Endothelial cell of umbilical vein (primary cell): ENCODE measurements around the gene BOD1L1.

Experiments used
- CTCF ChIP-seq, 2 donors: IDR thresholded peaks; 1 replicate in 1 of 2; 2 replicates in 1 of 2; pipeline ENCODE4 v1.5.1; 2011; ENCODE audit warnings: low read length in 2 of 2, mild to moderate bottlenecking in 2 of 2, moderate library complexity in 2 of 2, control low read depth in 1 of 2, inconsistent platforms in 1 of 2, low read depth in 1 of 2; ENCODE audit not compliant: insufficient read depth in 1 of 2; ENCODE audit errors: extremely low read depth in 1 of 2
- POLR2AphosphoS5 ChIP-seq: IDR thresholded peaks from 2 replicates; pipeline ENCODE4 v1.6.1; 2012; ENCODE audit warnings: low read depth, mild to moderate bottlenecking, control low read depth, low read length, moderate library complexity; ENCODE audit not compliant: insufficient read depth

GRCh38 chr4:13559413-13559812 is 68.1 kb downstream of the BOD1L1 start:
- TF ChIP-seq POLR2AphosphoS5 = no peak
- no peak for TF ChIP-seq CTCF (IDR thresholded peaks at IDR 0.05; ENCODE audit: extremely low read depth in 1 of 2, insufficient read depth in 1 of 2, low read depth in 1 of 2, low read length in 2 of 2)
